Esophagus squamous epithelium (tissue), 5 donors: Measurements from ENCODE around the gene TBXAS1. TPM values are rescaled to one million over a fixed set of nuclear protein-coding genes. Genes with fewer than 3 reads are reported as not detected.
"Not testable (repeated sequence)": the region's sequence is repeated elsewhere in the genome, so short reads cannot be mapped to it uniquely, and the experiment has no call there.

Experiments used
- DNase-seq: peaks from one replicate; lab custom pipeline; 2025; lab: John Stamatoyannopoulos, UW
- H3K27ac ChIP-seq, 4 donors: fragments of 200-600 bp; sonication (generic); one replicate each; pipeline ENCODE4 v1.5.1; 2016 to 2019; ENCODE audit warnings: mild to moderate bottlenecking in 1 of 4
- H3K27me3 ChIP-seq, 4 donors: fragments of 200-600 bp; sonication (generic); 1 replicate in 3 of 4; 2 replicates in 1 of 4; pipeline versions ENCODE4 v1.5.1 to v1.6.0; 2017 to 2021; ENCODE audit warnings: antibody characterized with exemption in 1 of 4
- H3K36me3 ChIP-seq, 3 donors: fragments of 200-600 bp; sonication (generic); one replicate each; pipeline ENCODE4 v1.5.1; 2016 to 2019
- H3K4me1 ChIP-seq, 3 donors: fragments of 200-600 bp; sonication (generic); one replicate each; pipeline ENCODE4 v1.5.1; 2017 to 2019
- H3K4me3 ChIP-seq, 4 donors: fragments of 200-600 bp; sonication (generic); 1 replicate in 3 of 4; 2 replicates in 1 of 4; pipeline ENCODE4 v1.5.1; 2016 to 2019; ENCODE audit warnings: mild to moderate bottlenecking in 2 of 4, moderate library complexity in 1 of 4
- H3K9me3 ChIP-seq, 3 donors: fragments of 200-600 bp; sonication (generic); one replicate each; pipeline ENCODE4 v1.5.1; 2016 to 2019
- POLR2A ChIP-seq, 4 donors: fragments of 450-650 bp; IDR thresholded peaks; one replicate each; pipeline ENCODE4 v1.6.1; 2017; ENCODE audit warnings: antibody characterized with exemption in 4 of 4, mild to moderate bottlenecking in 4 of 4, moderate library complexity in 3 of 4
- WGBS, 2 donors: methylation state at CpG; one replicate each; pipeline ENCODE4 v1.1.5; 2018; 5-methylcytosine and 5-hydroxymethylcytosine counted together
- intact Hi-C: fragments of 100-400 bp; cut with DNase I; formaldehyde crosslinking; loops from one replicate; pipeline ENCODE4 v1.15.0; 2022
- total RNA-seq, 4 donors: library from RNA; depleted of rRNA; stranded (reverse); fragments of >200 nt; gene quantifications; one replicate each; pipeline ENCODE4 v1.1.0, GENCODE V29; 2016
- TF ChIP-seq, protein P1 (sequence below), 6 experiments: fragments of 450-650 bp in 4 of 6; fragments of 200-600 bp in 2 of 6; sonication (generic) in 2 of 6; IDR thresholded peaks; one replicate each; pipeline ENCODE4 v1.5.1; 2016 to 2019; ENCODE audit warnings: antibody characterized with exemption in 6 of 6, mild to moderate bottlenecking in 4 of 6, moderate library complexity in 4 of 6
- donor health status: DM: yes; HTN: yes; CAD: no.

Gene TBXAS1
- total RNA-seq, 4 donors from 2014 or later: 9.4 to 24.8 (median 17.8) TPM

- Histone ChIP-seq H3K4me3 (peak overlapping the region in 3 of 4 donors; percentile 7 to 49 (median 18)), H3K9me3 (no peaks in the 10 kb centered on the region), H3K4me1 (peaks cover 0 to 3% (median 0%) of the 10 kb centered on the region in 3 donors), H3K27me3 (no peaks in the 10 kb centered on the region), H3K27ac (peak overlapping the region in 2 of 4 donors; percentile 7 to 40), H3K36me3 (no peaks in the 10 kb centered on the region)
- intact Hi-C loops: no loop called here
- WGBS, 2 donors: 71 to 83% methylated on average over 3 of the region's 3 CpGs
- TF ChIP-seq POLR2A (IDR thresholded peaks at IDR 0.05): no peak
- TF ChIP-seq, protein P1, sequence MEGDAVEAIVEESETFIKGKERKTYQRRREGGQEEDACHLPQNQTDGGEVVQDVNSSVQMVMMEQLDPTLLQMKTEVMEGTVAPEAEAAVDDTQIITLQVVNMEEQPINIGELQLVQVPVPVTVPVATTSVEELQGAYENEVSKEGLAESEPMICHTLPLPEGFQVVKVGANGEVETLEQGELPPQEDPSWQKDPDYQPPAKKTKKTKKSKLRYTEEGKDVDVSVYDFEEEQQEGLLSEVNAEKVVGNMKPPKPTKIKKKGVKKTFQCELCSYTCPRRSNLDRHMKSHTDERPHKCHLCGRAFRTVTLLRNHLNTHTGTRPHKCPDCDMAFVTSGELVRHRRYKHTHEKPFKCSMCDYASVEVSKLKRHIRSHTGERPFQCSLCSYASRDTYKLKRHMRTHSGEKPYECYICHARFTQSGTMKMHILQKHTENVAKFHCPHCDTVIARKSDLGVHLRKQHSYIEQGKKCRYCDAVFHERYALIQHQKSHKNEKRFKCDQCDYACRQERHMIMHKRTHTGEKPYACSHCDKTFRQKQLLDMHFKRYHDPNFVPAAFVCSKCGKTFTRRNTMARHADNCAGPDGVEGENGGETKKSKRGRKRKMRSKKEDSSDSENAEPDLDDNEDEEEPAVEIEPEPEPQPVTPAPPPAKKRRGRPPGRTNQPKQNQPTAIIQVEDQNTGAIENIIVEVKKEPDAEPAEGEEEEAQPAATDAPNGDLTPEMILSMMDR (IDR thresholded peaks at IDR 0.05): no peak
- no peak for DNase-seq
These were observed 682 bp downstream of the TBXAS1 start for GRCh38 chr7:139829775-139830117.

DNA sequence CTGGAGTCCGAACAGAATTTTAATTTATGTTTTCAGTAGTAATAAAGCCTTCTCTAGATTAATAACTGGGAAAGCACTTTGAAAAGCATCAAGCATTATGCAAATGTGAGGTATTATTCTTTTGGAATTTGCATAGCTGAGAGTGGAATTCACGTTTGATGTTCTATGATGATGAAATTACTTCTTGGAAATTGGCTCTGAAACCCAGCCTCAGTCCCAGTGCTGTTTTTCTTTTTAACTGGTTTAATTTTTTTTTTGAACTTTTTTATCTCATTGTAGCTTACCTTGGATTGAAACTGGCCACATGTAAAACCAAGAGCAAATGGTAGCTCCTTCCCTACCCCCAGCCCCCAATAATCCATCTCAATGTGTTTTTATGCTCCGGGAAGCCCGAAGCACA, 1.2 kb downstream of the TBXAS1 start:
- H3K36me3 ChIP-seq: no peaks in the 10 kb centered on the region
- H3K27me3 ChIP-seq: no peaks in the 10 kb centered on the region
- H3K4me1 ChIP-seq: no peaks in the 10 kb centered on the region
- WGBS, 2 donors: 66 to 76% methylated on average over 4 of the region's 4 CpGs
- H3K9me3 ChIP-seq: no peaks in the 10 kb centered on the region
- no peak for DNase-seq
- TF ChIP-seq POLR2A (IDR thresholded peaks at IDR 0.05): no peak
- TF ChIP-seq, protein P1 (IDR thresholded peaks at IDR 0.05): no peak
- intact Hi-C loops: no loop called here
- H3K27ac ChIP-seq: peak overlapping the region in 2 of 4 donors; percentile 7 to 40
- peak overlapping the region in 3 of 4 donors; percentile 7 to 49 (median 18) for H3K4me3 ChIP-seq

DNA sequence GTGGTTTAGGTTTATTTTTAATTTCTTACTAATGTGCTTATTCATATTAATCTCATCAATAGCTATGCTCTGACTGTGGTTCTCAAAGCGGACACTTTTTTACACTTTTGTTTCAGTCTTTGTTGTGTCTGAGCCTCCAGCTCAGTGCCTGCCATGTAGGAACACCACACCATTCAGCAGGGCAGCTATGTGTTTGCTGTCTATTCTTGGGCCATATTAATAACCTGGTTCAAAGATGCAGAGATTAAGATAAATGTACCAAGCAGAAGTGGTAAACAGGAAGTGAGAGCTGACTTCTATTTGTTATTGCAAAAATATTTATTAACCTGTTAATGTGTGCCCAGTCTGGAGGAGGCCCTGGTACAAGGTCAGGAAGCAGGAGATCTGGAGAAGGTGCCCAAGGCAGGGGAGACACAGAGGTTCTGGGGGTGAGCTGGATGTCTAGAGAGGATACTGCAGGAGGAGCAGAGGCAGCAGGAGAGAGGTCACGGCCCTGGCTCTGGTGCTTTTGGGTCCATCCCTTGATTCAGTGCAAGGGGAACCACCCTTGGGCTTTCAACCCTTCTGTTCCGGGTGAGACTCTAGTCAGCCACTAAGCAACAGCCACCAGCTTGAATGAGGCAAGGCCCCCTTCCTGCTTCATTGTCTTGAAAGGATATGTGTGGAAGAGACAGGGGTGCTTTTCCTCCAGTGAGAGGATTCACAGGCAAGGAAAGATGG, 1.9 kb downstream of the TBXAS1 start:
- Histone ChIP-seq H3K27ac (peak overlapping the region in 1 of 4 donors; percentile 7), H3K4me3 (peak overlapping the region in 2 of 4 donors; percentile 18 to 49), H3K9me3 (no peaks in the 10 kb centered on the region), H3K4me1 (no peaks in the 10 kb centered on the region), H3K36me3 (no peaks in the 10 kb centered on the region), H3K27me3 (no peaks in the 10 kb centered on the region)
- TF ChIP-seq POLR2A (IDR thresholded peaks at IDR 0.05): peak in 1 of 4 donors; percentile 6
- TF ChIP-seq, protein P1 (IDR thresholded peaks at IDR 0.05): no peak
- 76 to 77% methylated on average over 2 of the region's 3 CpGs for WGBS, 2 donors
- intact Hi-C loops: no loop called here
- no peak for DNase-seq

DNA sequence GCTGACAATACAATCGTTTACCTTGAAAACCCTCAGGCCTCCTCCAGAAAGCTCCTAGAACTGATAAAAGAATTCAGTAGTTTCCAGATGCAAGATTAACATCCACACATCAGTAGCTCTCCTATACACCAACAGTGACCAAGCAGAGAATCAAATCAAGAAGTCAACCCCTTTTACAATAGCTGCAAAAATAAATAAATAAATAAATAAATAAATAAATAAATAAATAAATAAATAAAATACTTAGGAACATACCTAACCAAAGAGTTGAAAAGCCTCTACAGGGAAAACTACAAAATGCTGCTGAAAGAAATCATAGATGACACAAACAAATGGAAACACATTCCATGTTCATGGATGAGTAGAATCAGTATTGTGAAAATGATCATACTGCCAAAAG, 6.8 kb downstream of the TBXAS1 start:
- H3K4me3 ChIP-seq, intact Hi-C loops, H3K27ac ChIP-seq, H3K36me3 ChIP-seq, H3K27me3 ChIP-seq, H3K9me3 ChIP-seq, H3K4me1 ChIP-seq, DNase-seq: not testable (repeated sequence)
- WGBS, 2 donors: 68 to 80% methylated on average over 1 of the region's 1 CpG

DNA sequence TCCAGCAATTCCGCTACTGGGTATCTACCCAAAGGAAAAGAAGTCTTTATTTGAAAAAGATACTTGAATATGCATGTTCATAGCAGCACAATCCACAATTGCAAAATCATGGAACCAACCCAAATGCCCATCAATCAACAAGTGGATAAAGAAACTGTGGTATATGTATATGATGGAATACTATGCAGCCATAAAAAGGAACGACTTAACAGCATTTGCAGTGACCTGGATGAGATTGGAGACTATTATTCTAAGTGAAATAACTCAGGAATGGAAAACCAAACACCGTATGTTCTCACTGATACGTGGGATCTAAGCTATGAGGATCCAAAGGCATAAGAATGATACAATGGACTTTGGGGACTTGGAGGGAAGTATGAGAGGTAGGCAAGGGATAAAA, 8.2 kb downstream of the TBXAS1 start:
- H3K4me3 ChIP-seq, DNase-seq, H3K27me3 ChIP-seq, H3K36me3 ChIP-seq, H3K27ac ChIP-seq, H3K4me1 ChIP-seq, intact Hi-C loops, H3K9me3 ChIP-seq: not testable (repeated sequence)
- WGBS, 2 donors: 81 to 90% methylated on average over 4 of the region's 4 CpGs

GRCh38 chr7:139838276-139838675, 9.2 kb downstream of the TBXAS1 start:
- intact Hi-C loops: no loop called here
- H3K9me3 ChIP-seq: no peaks in the 10 kb centered on the region
- TF ChIP-seq POLR2A (IDR thresholded peaks at IDR 0.05): no peak
- TF ChIP-seq, protein P1 (IDR thresholded peaks at IDR 0.05): no peak

More at GRCh38 chr7:139838276-139838675, 9.2 kb downstream of the TBXAS1 start:
- no peaks in the 10 kb centered on the region for H3K4me1 ChIP-seq
- DNase-seq: no peak
- no peak overlapping the region for H3K4me3 ChIP-seq
- WGBS, 2 donors: 82 to 93% methylated on average over 1 of the region's 1 CpG
- no peaks in the 10 kb centered on the region for H3K27me3 ChIP-seq
- no peak overlapping the region for H3K27ac ChIP-seq
- H3K36me3 ChIP-seq: no peaks in the 10 kb centered on the region
